Measurements from ENCODE around the gene GIPC2.

The GIPC2 gene

DNA sequence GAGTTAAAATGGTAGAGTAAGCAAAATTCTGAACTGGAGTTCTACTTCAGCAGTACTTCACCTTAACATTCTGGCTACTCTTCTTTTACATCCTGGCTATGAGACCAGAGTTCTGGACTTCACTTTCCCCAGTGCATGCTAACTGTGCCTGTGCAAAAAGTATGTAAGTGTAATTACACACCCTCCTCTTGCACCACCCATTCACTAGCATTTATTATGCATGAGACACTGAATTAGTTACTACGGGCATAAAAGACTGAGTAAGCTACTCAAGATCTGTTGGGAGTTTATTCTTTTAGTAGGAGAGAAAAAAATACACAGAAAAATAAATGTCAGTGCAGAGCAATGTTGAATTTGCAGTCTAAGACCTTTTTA is 87.2 kb downstream of the GIPC2 start:
- TF ChIP-seq, protein P1, sequence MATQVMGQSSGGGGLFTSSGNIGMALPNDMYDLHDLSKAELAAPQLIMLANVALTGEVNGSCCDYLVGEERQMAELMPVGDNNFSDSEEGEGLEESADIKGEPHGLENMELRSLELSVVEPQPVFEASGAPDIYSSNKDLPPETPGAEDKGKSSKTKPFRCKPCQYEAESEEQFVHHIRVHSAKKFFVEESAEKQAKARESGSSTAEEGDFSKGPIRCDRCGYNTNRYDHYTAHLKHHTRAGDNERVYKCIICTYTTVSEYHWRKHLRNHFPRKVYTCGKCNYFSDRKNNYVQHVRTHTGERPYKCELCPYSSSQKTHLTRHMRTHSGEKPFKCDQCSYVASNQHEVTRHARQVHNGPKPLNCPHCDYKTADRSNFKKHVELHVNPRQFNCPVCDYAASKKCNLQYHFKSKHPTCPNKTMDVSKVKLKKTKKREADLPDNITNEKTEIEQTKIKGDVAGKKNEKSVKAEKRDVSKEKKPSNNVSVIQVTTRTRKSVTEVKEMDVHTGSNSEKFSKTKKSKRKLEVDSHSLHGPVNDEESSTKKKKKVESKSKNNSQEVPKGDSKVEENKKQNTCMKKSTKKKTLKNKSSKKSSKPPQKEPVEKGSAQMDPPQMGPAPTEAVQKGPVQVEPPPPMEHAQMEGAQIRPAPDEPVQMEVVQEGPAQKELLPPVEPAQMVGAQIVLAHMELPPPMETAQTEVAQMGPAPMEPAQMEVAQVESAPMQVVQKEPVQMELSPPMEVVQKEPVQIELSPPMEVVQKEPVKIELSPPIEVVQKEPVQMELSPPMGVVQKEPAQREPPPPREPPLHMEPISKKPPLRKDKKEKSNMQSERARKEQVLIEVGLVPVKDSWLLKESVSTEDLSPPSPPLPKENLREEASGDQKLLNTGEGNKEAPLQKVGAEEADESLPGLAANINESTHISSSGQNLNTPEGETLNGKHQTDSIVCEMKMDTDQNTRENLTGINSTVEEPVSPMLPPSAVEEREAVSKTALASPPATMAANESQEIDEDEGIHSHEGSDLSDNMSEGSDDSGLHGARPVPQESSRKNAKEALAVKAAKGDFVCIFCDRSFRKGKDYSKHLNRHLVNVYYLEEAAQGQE (IDR thresholded peaks at IDR 0.05; ENCODE audit: insufficient replicate concordance, low read depth), result no peak
- no peak for TF ChIP-seq SPI1 (IDR thresholded peaks at IDR 0.05; ENCODE audit: borderline replicate concordance, low read depth)
- no peak for TF ChIP-seq POLR2AphosphoS5 (IDR thresholded peaks at IDR 0.05; ENCODE audit: low read depth)
- TF ChIP-seq GABPA (IDR thresholded peaks at IDR 0.05; ENCODE audit: low read depth), result no peak
- TF ChIP-seq, protein P2, sequence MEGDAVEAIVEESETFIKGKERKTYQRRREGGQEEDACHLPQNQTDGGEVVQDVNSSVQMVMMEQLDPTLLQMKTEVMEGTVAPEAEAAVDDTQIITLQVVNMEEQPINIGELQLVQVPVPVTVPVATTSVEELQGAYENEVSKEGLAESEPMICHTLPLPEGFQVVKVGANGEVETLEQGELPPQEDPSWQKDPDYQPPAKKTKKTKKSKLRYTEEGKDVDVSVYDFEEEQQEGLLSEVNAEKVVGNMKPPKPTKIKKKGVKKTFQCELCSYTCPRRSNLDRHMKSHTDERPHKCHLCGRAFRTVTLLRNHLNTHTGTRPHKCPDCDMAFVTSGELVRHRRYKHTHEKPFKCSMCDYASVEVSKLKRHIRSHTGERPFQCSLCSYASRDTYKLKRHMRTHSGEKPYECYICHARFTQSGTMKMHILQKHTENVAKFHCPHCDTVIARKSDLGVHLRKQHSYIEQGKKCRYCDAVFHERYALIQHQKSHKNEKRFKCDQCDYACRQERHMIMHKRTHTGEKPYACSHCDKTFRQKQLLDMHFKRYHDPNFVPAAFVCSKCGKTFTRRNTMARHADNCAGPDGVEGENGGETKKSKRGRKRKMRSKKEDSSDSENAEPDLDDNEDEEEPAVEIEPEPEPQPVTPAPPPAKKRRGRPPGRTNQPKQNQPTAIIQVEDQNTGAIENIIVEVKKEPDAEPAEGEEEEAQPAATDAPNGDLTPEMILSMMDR (IDR thresholded peaks at IDR 0.05; ENCODE audit: insufficient read depth, low read length), result no peak
- no peaks in the 10 kb centered on the region for H3K27me3 ChIP-seq (ENCODE audit: insufficient read depth, poor library complexity, severe bottlenecking)
- no peak overlapping the region for H3K4me3 ChIP-seq (replicated peaks; ENCODE audit: insufficient read depth, low read length)
- no peak overlapping the region for H3K27ac ChIP-seq (replicated peaks)
- DNase-seq (ENCODE audit: low read depth in 1 of 2, low spot score in 1 of 2), result no peak

DNA sequence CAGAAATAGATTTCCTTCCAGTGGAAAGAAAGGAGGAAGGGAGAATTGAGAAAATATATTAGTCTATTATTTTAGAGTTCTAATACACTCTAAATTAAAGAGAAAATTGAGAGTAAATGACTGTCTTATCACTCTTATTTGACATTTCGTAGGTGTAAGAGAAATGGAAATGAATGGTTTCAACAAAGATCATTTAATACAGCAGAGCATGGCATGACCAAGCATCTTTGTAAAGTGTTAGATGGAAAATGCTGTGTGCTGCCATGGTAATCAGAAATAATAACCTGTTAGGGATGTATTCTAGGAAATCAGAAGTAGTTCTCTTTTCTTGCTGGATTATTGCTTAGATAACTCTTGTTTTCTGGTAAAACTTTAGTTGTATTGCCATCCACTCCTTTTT is 90.9 kb downstream of the GIPC2 start:
- no peak for DNase-seq (ENCODE audit: low read depth in 1 of 2, low spot score in 1 of 2)

DNA sequence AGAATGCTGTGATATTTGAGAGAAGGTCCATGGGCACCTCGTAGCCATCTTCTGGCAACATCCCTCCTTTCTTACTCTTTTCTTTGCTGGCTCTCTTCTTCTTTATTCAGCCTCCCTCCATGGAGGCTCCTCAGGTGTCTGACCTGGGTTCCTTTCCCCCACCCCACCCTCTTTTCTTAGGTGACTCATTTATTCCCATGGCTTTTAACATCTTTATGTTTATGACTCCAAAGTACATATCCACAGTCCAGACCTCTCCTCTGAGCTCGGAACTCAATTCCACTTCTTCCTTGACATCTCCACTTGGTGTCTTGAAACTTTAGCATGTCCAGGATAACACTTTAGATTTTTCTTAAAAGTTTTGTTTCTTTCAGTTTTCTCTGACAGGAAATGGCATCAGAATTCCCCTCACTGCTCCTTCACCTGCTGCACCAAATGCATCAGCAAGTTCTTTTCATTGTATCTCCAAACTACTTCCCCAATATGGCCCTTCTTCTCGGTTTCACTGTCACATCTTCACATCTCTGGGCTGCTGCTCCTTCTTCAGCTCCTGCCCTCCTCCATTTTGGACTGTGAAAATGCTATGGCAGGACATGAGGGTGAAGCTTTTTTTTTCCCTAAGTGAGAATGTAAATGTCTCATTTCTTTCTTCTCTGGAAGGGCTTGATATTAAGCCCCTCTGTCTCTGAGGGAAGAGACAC is 95.9 kb downstream of the GIPC2 start:
- TF ChIP-seq, protein P1 (IDR thresholded peaks at IDR 0.05; ENCODE audit: insufficient replicate concordance, low read depth), result no peak
- TF ChIP-seq GABPA (IDR thresholded peaks at IDR 0.05; ENCODE audit: low read depth) (no peak), SPI1 (IDR thresholded peaks at IDR 0.05; ENCODE audit: borderline replicate concordance, low read depth) (no peak), POLR2AphosphoS5 (IDR thresholded peaks at IDR 0.05; ENCODE audit: low read depth) (no peak)
- TF ChIP-seq, protein P2 (IDR thresholded peaks at IDR 0.05; ENCODE audit: insufficient read depth, low read length), result no peak
- DNase-seq (ENCODE audit: low read depth in 1 of 2, low spot score in 1 of 2), result no peak
- Histone ChIP-seq H3K27ac (replicated peaks) (no peak overlapping the region), H3K27me3 (ENCODE audit: insufficient read depth, poor library complexity, severe bottlenecking) (no peaks in the 10 kb centered on the region), H3K4me3 (replicated peaks; ENCODE audit: insufficient read depth, low read length) (no peak overlapping the region)

More for the DNA sequence above, 90.9 kb downstream of the GIPC2 start:
- Histone ChIP-seq H3K27me3 (ENCODE audit: insufficient read depth, poor library complexity, severe bottlenecking) (no peaks in the 10 kb centered on the region), H3K4me3 (replicated peaks; ENCODE audit: insufficient read depth, low read length) (no peak overlapping the region), H3K27ac (replicated peaks) (no peak overlapping the region)
- TF ChIP-seq POLR2AphosphoS5 (IDR thresholded peaks at IDR 0.05; ENCODE audit: low read depth) (no peak), GABPA (IDR thresholded peaks at IDR 0.05; ENCODE audit: low read depth) (no peak), SPI1 (IDR thresholded peaks at IDR 0.05; ENCODE audit: borderline replicate concordance, low read depth) (no peak)
- TF ChIP-seq, protein P1 (IDR thresholded peaks at IDR 0.05; ENCODE audit: insufficient replicate concordance, low read depth), result no peak
- TF ChIP-seq, protein P2 (IDR thresholded peaks at IDR 0.05; ENCODE audit: insufficient read depth, low read length), result no peak
